Measurements from ENCODE around the gene LTB4R2.

LTB4R2 gene

DNA sequence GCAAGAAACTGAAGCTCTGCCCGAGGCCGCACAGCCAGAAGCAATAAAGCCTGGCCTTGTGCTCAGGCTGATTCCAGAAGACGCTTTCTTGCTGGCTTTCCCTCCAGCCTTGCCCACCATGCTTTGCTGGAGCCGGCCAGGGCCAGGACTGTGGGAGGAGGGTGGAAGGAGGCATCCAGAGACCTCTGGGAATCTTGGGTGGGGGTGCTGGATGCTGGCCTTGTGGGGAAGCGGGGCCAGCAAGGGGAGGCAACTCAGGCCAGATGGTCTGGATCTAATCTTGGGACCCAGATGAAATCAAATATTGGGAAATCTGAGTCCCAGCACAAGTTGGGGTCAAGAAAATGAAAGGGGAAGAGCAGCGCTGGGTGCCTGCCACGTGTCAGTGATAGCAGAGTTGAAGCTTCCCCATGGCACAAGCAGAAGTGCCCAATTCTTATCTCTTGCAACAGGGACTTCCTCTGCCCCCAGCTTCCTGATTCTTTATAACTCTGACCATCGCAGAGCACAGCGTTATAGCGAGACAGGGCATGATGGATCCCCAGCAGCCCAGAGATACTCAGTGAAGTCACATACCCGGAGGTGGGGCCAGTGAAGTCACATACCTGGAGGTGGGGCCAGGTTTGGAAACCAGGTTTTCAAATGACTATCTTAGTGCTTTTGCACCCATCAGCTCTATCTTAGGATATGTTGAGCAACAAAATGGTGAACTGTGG lies 32.2 kb upstream of the LTB4R2 start:
- DNase-seq = no peak

- no peak for DNase-seq
Observed at GRCh38 chr14:24278424-24278823, 31.5 kb upstream of the LTB4R2 start.

DNA sequence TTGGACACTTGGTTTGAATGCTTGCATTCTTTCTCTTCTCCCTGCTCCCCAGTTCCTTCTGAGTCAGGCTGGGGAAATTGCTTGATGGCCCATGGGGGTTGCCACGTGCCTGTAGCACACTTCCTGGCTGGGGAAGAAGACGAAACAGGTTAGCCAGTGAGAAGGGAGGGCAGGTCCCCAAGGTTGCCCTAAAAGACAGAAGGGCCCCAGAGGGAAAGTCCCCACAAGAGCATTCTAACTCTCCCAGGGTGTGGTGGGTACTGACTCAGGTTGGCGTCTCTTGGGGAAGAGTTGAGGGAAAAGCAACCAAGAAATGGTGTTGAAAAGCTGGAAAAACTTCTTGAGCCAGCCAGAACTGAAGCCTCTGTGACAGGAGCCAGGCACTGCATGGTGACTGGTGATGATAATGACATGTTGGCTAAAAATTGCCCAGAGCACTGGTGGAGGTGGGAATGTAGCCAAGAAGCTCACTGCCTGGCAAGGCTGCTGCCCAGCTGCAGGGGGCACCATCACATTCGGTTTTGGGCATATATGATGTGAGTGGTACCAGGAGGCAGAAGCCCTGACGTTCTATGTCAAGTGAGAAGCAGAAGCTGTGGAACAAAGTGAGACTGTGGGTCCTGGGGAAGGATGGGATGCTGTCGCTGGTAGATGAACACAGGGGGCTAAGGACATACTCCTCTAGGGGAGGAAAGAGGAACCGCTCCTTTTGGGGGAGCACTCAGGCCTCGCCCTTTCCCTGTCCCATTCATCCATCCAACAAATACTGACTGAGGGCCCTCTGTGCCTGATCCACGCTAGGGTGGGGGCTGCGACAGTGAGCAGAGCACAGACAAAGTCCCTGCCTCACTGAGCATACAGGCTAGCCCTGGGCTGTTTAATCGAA lies 30.4 kb upstream of the LTB4R2 start:
- DNase-seq = no peak

GRCh38 chr14:24280797-24281460 lies 29.0 kb upstream of the LTB4R2 start:
- DNase-seq = no peak

- DNase-seq = no peak
Observed at GRCh38 chr14:24281636-24282035, 28.3 kb upstream of the LTB4R2 start.

DNA sequence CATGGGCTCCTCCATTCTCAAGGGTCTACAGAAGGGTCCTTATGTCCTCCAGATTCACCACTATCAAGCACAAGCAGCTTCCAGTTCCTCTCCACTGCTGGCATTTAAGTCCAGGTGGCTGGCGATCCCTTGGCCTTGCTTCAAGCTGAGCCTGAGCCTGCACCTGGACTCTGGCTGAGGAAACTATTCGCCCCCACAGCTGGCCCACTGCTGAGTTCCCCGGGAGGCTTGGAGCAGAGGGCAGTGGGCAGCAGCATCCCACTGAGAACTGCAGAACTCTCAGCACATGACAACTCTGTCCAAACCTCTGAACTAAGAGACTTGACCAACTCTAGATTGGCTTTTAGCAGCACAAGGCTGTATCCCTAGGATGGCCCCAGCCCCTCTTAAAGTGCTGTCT lies 27.2 kb upstream of the LTB4R2 start:
- DNase-seq = no peak

DNA sequence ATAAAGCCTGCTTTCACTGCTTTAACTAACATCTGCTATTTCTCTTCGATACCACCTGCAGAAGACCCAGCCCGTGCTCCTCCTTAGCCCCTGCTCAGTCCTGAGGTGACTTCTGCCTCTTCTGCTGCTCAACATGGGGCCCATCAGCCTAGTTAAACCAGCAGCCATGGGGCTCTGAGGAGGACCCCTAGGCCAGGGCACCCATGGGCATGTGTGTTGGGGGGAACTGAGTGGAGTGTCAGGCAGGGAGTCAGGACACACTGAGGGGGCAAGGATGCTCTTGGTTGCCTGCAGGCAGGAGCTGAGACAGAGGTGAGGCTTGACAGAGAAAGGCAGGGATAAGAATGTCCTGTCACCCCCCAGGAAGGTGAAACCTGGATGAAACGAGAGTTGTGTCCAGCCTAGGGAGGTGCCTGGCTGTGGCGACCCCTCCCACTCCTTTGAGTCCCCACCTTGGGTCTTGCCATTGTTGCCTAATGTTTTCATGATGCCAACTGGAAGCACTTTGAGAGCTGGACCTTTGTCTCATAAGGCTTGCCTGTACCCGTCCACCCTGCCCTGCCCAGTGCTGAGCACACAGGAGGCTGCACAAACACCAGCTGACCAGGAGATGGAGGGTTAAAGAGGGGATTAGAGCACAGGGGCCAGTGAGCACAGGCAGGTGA lies 26.0 kb upstream of the LTB4R2 start:
- no peak for DNase-seq

DNA sequence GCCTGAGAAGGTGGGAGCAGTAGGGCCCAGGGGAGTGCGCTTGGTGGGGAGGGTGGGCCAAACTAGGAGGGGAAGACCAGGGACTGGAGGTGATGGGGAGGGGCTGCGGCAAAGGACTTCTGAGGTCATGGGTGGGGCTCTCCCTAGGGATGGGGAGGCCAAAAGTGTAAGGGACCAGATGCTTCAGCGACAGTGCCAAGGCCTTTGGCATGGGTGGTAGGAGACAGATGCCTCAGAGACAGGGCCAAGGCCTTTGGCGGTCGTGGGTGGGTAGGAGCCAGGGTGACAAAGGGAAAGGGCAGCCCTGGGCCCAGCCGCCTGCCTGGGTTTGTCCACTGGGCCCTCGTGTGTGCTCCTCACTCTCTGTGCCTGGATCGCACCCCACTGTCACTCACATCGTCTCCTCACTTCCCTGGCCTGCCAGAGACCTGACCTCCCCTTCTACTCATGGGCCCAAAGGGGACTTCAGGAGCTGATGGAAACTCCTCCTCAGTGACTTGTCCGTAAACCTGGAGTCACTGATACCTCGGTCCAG lies 25.4 kb upstream of the LTB4R2 start:
- DNase-seq = no peak

DNA sequence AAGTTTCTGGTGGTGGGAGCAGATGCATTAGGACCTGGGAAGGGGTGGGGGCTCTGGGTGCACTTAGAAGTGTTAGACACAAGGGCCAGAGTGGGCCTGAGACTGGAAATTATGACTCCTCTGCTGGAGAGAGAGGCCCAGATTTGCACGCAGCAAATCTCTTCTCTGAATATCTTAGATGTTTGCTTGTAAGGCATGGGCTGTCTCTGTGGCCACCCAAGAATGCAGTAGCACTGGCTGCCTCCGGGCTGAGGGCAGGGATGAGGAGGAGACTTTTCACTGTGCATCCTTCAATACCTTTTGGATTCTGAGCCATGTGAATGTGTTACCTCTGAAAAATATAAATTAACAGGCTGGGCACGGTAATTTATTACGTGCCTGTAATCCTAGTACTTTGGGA lies 24.6 kb upstream of the LTB4R2 start:
- no peak for DNase-seq

- no peak for DNase-seq
Observed at GRCh38 chr14:24286996-24287395, 22.9 kb upstream of the LTB4R2 start.

DNA sequence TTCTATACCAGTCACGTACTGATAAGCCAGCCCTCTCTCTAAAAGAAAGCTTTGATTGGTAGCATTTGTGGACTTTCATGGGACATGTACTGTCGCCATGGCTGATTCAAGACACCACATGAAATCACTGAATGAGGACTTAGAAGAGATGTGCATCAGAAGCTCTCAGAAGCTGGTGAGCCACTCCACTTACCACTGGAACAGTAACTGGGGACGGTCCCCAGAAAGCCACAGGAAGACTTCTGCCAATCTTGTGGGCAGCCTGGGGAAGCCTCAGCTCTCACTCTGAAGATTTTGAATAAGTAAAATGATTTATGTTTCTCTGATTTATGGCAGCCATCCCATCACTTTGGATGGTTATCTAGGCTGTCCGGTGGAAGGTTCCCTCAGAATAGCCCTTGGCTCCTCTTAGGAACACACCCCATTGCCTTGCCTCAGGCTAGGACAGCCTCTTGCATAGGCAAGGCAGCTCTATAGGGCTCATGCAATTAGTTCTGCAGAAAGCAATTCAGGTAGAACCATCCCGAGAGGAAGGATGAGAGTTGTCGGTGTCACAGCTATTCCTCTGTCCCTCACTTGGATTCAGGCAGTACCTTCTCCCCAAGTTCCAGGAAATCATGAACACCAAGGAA lies 20.2 kb upstream of the LTB4R2 start:
- DNase-seq = no peak

GRCh38 chr14:24290746-24291145 lies 19.2 kb upstream of the LTB4R2 start:
- no peak for DNase-seq

DNA sequence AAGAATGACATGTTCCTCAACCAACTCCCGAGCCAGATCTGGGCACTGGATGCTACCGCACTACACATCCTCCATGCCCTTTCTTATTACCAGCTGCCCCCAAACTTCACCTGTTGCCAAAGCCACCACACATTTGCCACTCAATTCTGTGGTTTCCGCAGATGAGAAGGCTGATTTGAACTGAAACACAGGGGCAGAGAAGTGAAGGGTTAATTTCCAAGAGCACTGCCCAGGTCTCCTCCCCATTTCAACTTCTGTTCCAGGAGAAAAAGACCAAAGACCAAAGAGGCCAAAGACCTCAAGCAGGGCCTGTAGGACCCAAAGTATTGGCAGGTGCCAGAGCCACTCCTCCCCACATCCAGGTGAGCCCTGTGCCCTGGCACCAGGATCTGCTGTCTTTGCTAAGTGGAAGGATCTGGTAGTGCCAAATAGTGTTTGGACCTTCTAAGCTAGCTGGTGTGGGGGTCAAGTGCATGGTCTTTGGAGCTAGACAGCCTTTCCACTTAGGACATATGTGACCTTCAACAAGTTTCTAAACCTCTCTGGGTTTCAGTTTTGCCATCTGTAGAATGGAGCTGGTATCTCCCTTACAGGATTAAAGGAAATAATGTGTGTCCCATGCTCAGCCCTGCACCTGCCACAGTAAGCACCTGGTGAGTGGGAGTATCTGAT lies 18.4 kb upstream of the LTB4R2 start:
- no peak for DNase-seq

GRCh38 chr14:24292118-24292807 lies 17.7 kb upstream of the LTB4R2 start:
- no peak for DNase-seq

DNA sequence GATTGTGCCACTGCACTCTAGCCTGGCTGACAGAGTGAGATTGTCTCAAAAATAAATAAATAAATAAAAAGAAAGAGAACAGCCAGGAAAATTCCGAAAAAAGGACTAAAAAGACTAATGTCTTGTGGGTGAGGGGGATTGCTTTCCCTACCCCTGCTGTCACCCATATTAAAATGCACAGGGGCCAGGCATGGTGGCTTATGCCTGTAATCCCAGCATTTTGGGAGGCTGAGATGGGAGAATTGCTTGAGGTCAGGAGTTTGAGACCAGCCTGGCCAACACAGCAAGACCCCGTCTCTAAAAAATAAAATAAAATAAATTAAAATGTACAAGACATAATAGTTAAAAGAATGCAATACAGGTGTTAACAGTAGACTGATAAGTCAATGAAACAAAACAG lies 16.4 kb upstream of the LTB4R2 start:
- no peak for DNase-seq

DNA sequence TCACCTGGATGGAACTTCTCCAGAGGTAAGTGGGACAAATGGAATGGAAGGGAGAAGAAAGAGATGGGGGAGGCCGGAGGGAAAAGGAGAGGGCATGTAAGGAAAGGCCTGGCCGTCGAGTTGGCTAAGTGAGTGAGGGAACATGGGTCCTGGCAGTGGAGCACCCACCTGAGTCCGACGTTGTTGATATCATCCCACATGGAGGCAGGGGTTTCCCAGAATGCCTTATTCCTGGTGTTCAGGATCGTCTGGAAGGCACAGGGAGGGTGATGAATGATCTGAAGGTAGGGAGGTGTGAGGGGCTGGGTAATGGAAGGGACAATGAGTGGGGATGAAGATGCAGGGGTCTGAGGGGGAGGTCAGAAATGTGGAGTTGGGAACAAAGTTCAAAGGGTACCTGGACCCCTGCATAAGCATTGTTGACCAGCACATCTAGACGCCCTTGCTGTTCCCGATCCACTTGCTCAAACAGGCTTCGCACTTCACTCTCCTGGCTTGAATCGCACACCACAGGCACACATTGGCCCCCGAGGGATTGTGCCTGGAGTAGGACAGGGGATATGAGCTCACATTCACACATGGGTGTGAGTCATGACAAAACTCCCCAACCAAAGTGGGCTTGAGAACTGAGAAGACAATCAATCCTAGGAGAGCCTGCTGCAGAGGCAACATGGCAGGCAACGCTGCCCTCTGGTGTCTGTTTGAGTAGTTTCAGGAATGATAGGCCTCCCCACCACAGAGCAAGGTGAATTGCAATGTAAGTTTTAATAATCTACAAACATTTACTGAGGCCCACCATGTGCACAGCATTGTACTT lies 13.4 kb upstream of the LTB4R2 start:
- DNase-seq = peak; percentile 29

DNA sequence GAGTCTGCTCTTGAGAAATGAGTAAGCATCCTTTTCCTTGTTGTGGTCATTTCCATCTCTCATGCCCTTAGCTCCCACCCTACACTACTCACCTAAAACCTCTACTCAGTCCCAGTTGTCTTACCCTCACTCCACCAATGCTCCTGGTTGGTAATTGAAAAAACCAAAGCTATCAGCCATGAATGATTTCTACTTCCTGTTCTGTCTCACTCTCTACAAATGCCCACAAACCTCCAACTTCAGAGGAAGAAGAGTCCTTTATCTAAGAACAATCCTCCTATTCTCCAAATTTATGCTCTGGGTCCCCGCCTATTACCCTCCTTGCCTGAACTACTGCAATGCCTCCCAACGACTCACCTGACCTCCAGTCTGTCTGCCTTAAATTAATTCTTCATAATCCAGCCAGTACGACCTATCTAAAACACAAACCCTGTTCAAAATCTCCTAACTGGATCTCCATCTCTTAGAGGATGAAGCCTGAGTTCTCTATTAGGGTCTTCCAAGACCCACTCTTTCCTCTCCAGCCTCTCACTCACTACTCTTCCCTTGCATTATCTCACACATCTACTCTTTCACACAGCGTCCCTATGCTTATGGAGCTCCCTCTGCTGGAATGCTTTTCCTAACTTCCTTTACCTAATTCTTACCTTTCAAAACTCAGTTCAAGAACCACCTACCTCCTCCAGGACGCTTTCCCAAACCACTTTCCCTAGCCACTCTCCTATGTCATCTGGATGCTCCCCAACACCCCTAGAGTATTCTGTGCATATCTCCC lies 12.6 kb upstream of the LTB4R2 start:
- DNase-seq = peak; percentile 4

- no peak for DNase-seq
Observed at GRCh38 chr14:24298892-24299254, 11.1 kb upstream of the LTB4R2 start.

Measured in NCI-H2227 treated with DMSO at 0.1 percent for 48 hours (cell line).